Measurements from ENCODE around the gene SSR1.
"Not testable (repeated sequence)": the region's sequence is repeated elsewhere in the genome, so short reads cannot be mapped to it uniquely, and the experiment has no call there.

The SSR1 gene

DNA sequence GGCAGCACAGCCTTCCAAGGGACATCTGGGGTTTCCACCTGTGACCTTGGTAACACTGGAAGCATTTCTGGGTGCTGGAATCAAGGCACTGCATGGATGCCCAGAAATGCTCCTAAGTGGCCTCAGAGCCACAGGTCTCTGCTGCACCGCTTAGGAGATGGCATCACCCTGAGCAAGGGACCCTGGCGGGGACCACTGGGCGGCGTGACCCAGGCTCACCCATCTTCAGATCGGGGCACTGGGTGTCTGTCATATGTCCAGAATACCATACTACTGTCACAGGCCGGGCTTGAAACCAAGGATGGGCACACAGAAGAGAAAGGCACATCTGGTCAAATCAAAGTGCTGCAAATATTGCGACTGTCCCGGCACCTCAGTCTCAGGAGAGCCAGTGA lies 45.9 kb downstream of the SSR1 start:
- H3K4me3 ChIP-seq (ENCODE audit: low read depth, low read length): no peak overlapping the region
- CTCF ChIA-PET: interaction anchor here (1.5 to 3.2 kb wide), 2 partner anchors 9 to 544 kb away, joined by 3 to 29 read pairs; no protein-coding TSS in a partner anchor
- POLR2A ChIA-PET: no interaction called here
- no peak for DNase-seq (ENCODE audit: low read depth, low spot score)
- TF ChIP-seq, protein P1, sequence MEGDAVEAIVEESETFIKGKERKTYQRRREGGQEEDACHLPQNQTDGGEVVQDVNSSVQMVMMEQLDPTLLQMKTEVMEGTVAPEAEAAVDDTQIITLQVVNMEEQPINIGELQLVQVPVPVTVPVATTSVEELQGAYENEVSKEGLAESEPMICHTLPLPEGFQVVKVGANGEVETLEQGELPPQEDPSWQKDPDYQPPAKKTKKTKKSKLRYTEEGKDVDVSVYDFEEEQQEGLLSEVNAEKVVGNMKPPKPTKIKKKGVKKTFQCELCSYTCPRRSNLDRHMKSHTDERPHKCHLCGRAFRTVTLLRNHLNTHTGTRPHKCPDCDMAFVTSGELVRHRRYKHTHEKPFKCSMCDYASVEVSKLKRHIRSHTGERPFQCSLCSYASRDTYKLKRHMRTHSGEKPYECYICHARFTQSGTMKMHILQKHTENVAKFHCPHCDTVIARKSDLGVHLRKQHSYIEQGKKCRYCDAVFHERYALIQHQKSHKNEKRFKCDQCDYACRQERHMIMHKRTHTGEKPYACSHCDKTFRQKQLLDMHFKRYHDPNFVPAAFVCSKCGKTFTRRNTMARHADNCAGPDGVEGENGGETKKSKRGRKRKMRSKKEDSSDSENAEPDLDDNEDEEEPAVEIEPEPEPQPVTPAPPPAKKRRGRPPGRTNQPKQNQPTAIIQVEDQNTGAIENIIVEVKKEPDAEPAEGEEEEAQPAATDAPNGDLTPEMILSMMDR (IDR thresholded peaks at IDR 0.05; ENCODE audit: insufficient read depth, low read length, missing control alignments): no peak

DNA sequence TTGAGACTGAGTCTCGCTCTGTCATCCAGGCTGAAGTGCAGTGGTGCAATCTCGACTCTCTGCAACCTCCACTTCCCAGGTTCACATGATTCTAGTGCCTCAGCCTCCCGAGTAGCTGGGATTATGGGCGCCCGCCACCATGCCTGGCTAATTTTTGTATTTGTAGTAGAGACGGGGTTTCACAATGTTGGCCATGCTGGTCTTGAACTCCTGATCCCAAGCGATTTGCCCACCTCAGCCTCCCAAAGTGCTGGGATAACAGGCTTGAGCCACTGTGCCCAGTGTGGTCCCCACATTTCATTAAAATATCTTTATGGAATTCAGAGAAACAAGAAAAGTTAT lies 47.6 kb downstream of the SSR1 start:
- DNase-seq (ENCODE audit: low read depth, low spot score); POLR2A ChIA-PET; H3K4me3 ChIP-seq (ENCODE audit: low read depth, low read length): not testable (repeated sequence)
- CTCF ChIA-PET: interaction anchor here (0.9 to 3.2 kb wide), 6 partner anchors 10 to 542 kb away, joined by 3 to 29 read pairs (median 4); no protein-coding TSS in a partner anchor

DNA sequence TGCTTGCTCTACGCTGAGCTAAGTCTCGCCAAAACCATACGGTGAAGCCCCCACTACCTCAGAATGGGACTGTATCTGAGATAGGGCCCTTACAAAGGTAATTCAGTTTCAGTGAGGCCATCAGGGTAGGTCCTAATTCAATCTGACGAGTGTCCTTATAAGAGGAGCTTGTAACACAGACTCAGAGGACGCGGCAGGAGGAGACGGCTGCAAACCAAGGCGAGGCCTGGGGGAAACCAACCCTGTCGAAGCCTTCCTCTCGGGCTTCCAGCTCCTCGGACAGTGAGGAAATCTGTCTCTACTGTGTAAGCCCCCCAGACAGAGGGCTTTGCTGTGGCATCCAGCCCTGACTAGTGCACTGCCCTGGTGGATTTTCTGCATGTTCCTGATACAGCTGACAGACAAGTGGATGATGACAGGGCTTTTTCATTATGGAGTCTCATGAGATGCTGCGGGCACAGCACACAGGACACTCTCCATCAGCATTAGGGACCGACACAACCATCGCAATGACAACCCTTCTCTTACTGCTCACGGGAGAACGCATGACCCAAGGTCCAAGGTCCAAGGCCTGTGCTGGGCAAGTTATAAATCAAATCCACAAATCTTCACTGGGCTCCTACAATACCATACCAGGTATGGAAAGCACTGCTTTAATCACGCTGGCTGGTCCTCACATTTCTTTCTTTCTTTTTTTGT lies 48.2 kb downstream of the SSR1 start:
- POLR2A ChIA-PET: no interaction called here
- H3K4me3 ChIP-seq (ENCODE audit: low read depth, low read length): no peak overlapping the region
- no peak for DNase-seq (ENCODE audit: low read depth, low spot score)
- CTCF ChIA-PET: interaction anchor here (0.9 to 1.4 kb wide), 4 partner anchors 10 to 27 kb away, joined by 3 to 15 read pairs (median 4); no protein-coding TSS in a partner anchor
- TF ChIP-seq, protein P1 (IDR thresholded peaks at IDR 0.05; ENCODE audit: insufficient read depth, low read length, missing control alignments): no peak

DNA sequence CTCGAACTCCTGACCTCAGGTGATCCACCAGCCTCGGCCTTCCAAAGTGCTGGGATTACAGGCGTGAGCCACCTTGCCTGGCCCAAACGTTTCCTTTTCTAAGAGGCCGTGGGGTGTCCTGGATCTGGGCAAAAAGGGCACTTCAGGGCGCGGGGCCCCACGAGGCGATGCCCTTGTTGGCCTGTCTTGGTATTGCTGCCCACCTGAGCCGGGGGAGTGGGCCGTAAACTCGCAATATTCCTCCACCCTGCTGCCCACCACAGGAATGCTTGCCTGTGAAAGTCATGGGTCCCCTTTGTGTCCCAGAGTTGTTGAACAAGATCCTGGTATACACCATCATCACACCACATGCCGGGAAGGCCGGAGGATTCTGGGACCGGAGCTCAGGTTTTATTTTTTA lies 49.0 kb downstream of the SSR1 start:
- DNase-seq (ENCODE audit: low read depth, low spot score): no peak
- TF ChIP-seq, protein P1 (IDR thresholded peaks at IDR 0.05; ENCODE audit: insufficient read depth, low read length, missing control alignments): no peak
- H3K4me3 ChIP-seq (ENCODE audit: low read depth, low read length): no peak overlapping the region
- POLR2A ChIA-PET: interaction anchor here (0.7 kb wide), 1 partner anchor 378 kb away, joined by 3 read pairs; no protein-coding TSS in a partner anchor
- CTCF ChIA-PET: interaction anchor here (1.1 to 1.4 kb wide), 2 partner anchors 11 to 14 kb away, joined by 4 to 15 read pairs; no protein-coding TSS in a partner anchor

DNA sequence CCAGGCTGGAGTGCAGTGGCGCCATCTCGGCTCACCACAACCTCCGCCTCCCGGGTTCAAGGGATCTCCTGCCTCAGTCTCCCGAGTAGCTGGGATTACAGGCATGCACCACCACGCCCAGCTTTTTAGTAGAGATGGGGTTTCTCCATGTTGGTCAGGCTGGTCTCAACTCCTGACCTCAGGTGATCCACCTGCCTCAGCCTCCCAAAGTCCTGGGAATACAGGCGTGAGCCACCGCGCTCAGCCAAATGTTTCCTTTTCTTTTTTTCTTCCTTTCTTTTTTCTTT lies 49.5 kb downstream of the SSR1 start:
- not testable (repeated sequence) for H3K4me3 ChIP-seq (ENCODE audit: low read depth, low read length); DNase-seq (ENCODE audit: low read depth, low spot score)
- POLR2A ChIA-PET: interaction anchor here (0.7 kb wide), 1 partner anchor 378 kb away, joined by 3 read pairs; no protein-coding TSS in a partner anchor
- CTCF ChIA-PET: interaction anchor here (2.6 kb wide), 1 partner anchor 12 kb away, joined by 15 read pairs; no protein-coding TSS in a partner anchor

DNA sequence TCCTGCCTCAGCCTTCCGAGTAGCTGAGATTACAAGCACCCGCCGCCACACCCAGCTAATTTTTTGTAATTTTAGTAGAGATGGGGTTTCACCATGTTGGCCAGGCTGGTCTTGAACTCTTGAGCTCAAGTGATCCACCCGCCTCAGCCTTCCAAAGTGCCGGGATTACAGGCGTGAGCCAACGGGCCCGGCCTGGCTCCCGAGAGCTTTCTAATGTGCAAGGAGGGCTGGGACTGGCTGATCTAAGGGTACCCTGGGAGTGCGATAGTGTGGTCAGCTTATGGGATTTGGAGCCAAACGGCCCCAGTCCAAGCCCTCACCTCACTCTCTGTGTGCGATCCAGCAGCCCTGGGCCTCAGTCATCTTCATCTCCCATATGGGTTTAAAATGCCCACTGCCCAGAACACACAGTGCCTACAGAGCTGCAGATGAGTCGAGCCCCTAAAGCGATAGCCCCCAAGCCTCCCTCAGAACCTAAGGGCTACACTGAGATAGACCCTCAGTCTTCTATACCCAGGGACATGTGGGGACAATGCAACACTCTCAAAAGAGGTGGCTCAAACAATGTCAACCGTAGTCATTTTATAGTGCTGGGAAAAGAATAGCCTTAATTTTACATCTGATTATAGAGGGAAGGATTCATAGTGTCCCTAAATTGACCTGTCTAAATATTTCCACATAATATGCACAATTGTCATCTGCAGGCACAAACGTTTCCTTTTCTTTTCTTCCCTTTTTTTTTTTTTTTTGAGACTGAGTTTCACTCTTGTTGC lies 50.1 kb downstream of the SSR1 start:
- TF ChIP-seq, protein P1 (IDR thresholded peaks at IDR 0.05; ENCODE audit: insufficient read depth, low read length, missing control alignments): no peak
- ChIA-PET CTCF (interaction anchor here (0.8 to 2.6 kb wide), 3 partner anchors 12 to 538 kb away, joined by 3 to 15 read pairs (median 4); no protein-coding TSS in a partner anchor), POLR2A (interaction anchor here (0.6 to 0.7 kb wide), 2 partner anchors 8 to 377 kb away, joined by 3 read pairs; no protein-coding TSS in a partner anchor)
- H3K4me3 ChIP-seq (ENCODE audit: low read depth, low read length): no peak overlapping the region
- no peak for DNase-seq (ENCODE audit: low read depth, low spot score)

DNA sequence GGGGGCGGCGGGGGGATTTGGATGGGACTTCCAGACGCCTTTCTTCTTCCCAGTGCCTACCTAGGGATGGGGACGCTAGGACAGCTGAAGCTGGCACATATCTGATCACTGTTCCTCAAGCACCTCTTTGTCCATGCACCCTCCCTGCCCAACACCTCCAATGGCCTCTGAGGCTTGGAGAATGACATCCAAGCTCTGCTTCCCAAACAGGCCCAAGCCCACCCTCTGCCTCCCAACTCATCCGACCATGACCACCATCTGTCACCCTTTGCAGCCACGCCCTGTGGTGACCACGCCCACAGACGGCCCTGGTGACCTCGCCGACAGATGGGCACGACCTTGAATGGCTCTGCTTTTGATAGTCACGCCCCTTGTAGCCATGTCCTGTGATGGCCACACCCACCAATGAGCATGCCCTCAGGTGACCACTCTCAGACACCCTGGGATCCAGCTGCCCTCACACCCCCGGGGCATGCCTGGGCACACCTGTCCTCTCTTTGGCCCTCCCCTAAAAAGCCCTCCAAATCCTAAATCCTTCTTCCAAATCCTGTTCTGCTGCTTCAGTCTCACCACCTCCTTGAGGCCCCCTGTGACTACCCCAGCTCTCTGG lies 51.0 kb downstream of the SSR1 start:
- peak overlapping the region; percentile 77 for H3K4me3 ChIP-seq (ENCODE audit: low read depth, low read length)
- ChIA-PET POLR2A (interaction anchor here (0.9 kb wide), 1 partner anchor 12 kb away, joined by 3 read pairs; no protein-coding TSS in a partner anchor), CTCF (interaction anchor here (0.8 to 3.8 kb wide), 5 partner anchors 13 to 537 kb away, joined by 3 to 25 read pairs (median 4); no protein-coding TSS in a partner anchor)
- no peak for DNase-seq (ENCODE audit: low read depth, low spot score)
- TF ChIP-seq, protein P1 (IDR thresholded peaks at IDR 0.05; ENCODE audit: insufficient read depth, low read length, missing control alignments): no peak
